K562 (cell line): Measurements from ENCODE around the gene ETHE1. TPM values are rescaled to one million over a fixed set of nuclear protein-coding genes. Genes with fewer than 3 reads are reported as not detected.
A peak's percentile ranks its signal among the peaks of the same experiment; 100 is the strongest.

Experiments
- AFF4 ChIP-seq: sonication (generic); formaldehyde crosslinking; IDR thresholded peaks from 2 replicates; pipeline ENCODE4 v1.8.0; 2023; ENCODE audit warnings: mild to moderate bottlenecking, missing genetic modification reagents
- ARID3B ChIP-seq: fragments of 250-450 bp; sonication (Bioruptor Pico); IDR thresholded peaks from 2 replicates; pipeline ENCODE4 v1.4.0; 2020; ENCODE audit warnings: borderline replicate concordance
- ARNT ChIP-seq, 2 experiments: fragments of 450-650 bp; IDR thresholded peaks; 2 replicates each; pipeline ENCODE4 v1.6.1; 2016; ENCODE audit warnings: mild to moderate bottlenecking in 1 of 2
- CBFB ChIP-seq: sonication (generic); formaldehyde crosslinking; IDR thresholded peaks from 2 replicates; pipeline ENCODE4 v1.4.0; 2020; ENCODE audit warnings: mild to moderate bottlenecking, missing genetic modification reagents
- CHD2 ChIP-seq: IDR thresholded peaks from 2 replicates; pipeline ENCODE4 v1.6.1; 2011; ENCODE audit warnings: low read depth, low read length
- HIVEP1 ChIP-seq: fragments of 250-450 bp; sonication (Bioruptor Pico); IDR thresholded peaks from 2 replicates; pipeline ENCODE4 v1.4.0; 2020; ENCODE audit warnings: mild to moderate bottlenecking
- HOMEZ ChIP-seq: fragments of 250-450 bp; sonication (Bioruptor Pico); IDR thresholded peaks from 2 replicates; pipeline ENCODE4 v1.4.0; 2020; ENCODE audit warnings: mild to moderate bottlenecking, moderate library complexity
- LARP7 ChIP-seq: fragments of 450-650 bp; IDR thresholded peaks from 2 replicates; pipeline ENCODE4 v1.6.1; 2016
- MEIS2 ChIP-seq: fragments of 450-650 bp; IDR thresholded peaks from 2 replicates; pipeline ENCODE4 v1.6.1; 2014; ENCODE audit warnings: mild to moderate bottlenecking; ENCODE audit not compliant: partially characterized antibody
- OTX1 ChIP-seq: fragments of 450-650 bp; formaldehyde crosslinking; IDR thresholded peaks from 2 replicates; pipeline ENCODE4 v1.4.0; 2022; ENCODE audit warnings: mild to moderate bottlenecking
- POLR2AphosphoS2 ChIP-seq: IDR thresholded peaks from 2 replicates; pipeline ENCODE4 v1.6.1; 2012; ENCODE audit warnings: low read length, improper control_type of control experiment
- PYGO2 ChIP-seq: fragments of 450-650 bp; IDR thresholded peaks from 2 replicates; pipeline ENCODE4 v1.6.1; 2016; ENCODE audit warnings: mild to moderate bottlenecking, missing genetic modification characterization, moderate library complexity, missing compliant biosample characterization
- SMAD4 ChIP-seq: fragments of 250-450 bp; sonication (Bioruptor Pico); conservative IDR thresholded peaks from 2 replicates; pipeline ENCODE4 v1.8.0; 2021; ENCODE audit warnings: inconsistent platforms, mild to moderate bottlenecking, moderate library complexity
- SRSF9 ChIP-seq: fragments of 200-400 bp; formaldehyde crosslinking; IDR thresholded peaks from 2 replicates; pipeline ENCODE4 v1.6.1; 2017; ENCODE audit warnings: low read depth, low read length, borderline replicate concordance
- TBL1XR1 ChIP-seq, 2 experiments: IDR thresholded peaks; 2 replicates each; pipeline ENCODE4 v1.6.1; 2012; ENCODE audit warnings: improper control_type of control experiment in 2 of 2, low read length in 2 of 2, mild to moderate bottlenecking in 1 of 2
- TFAM ChIP-seq: fragments of 250-450 bp; sonication (Bioruptor Pico); conservative IDR thresholded peaks from 2 replicates; pipeline ENCODE4 v1.5.0; 2021; ENCODE audit warnings: mild to moderate bottlenecking, moderate library complexity
- XRCC3 ChIP-seq: fragments of 450-650 bp; IDR thresholded peaks from 2 replicates; pipeline ENCODE4 v1.6.1; 2017; ENCODE audit warnings: mild to moderate bottlenecking, moderate library complexity
- ZBTB34 ChIP-seq: fragments of 250-450 bp; sonication (Bioruptor Pico); IDR thresholded peaks from 2 replicates; pipeline ENCODE4 v1.8.0; 2021; ENCODE audit warnings: mild to moderate bottlenecking, moderate library complexity
- ZKSCAN1 ChIP-seq: fragments of 150-350 bp; IDR thresholded peaks from 2 replicates; pipeline ENCODE4 v1.6.1; 2016; ENCODE audit warnings: low read depth, low read length
- ZNF586 ChIP-seq: fragments of 450-650 bp; formaldehyde crosslinking; conservative IDR thresholded peaks from 2 replicates; pipeline ENCODE4 v1.4.0; 2020; ENCODE audit warnings: mild to moderate bottlenecking, moderate library complexity
- ZNF76 ChIP-seq: fragments of 250-450 bp; sonication (Bioruptor Pico); IDR thresholded peaks from 2 replicates; pipeline ENCODE4 v1.4.0; 2020; ENCODE audit warnings: mild to moderate bottlenecking, moderate library complexity, borderline replicate concordance
- polyA plus RNA-seq, 8 experiments: library from polyadenylated mRNA; depleted of rRNA in 4 of 8; stranded (reverse) in 5 of 8; unstranded in 3 of 8; fragments of >200 nt; fragmentation: Nextera tagmentation in 2 of 8; fragmentation: Illumina TruSeq in 1 of 8; extraction: Ambion mirVana in 2 of 8; extraction: Trizol in 1 of 8; gene quantifications; 2 replicates each; pipeline versions ENCODE4 v1.2.1 to v1.2.3, GENCODE V29; 2011 to 2014; ENCODE audit warnings: inconsistent platforms in 1 of 8, missing spikeins in 1 of 8
- total RNA-seq, 7 experiments: library from RNA; depleted of rRNA in 6 of 7; stranded (reverse); fragments of >200 nt in 6 of 7; fragmentation: Illumina TruSeq in 2 of 7; extraction: Trizol in 2 of 7; gene quantifications; 2 replicates each; pipeline versions ENCODE4 v1.2.1 to v1.2.3, GENCODE V29; 2011 to 2021; ENCODE audit warnings: low replicate concordance in 1 of 7

Gene ETHE1
- total and polyA plus RNA-seq, 9 of the 15 experiments (the other 6 are each of a cell fraction or from before 2014, with no cell fraction given), result 2.9 to 21.0 (median 10.2) TPM

GRCh38 chr19:43503501-43504425, 23.2 kb downstream of the ETHE1 start (continued):
- TF ChIP-seq ARID3B (CRISPR knock-in tag), result no peak
- TF ChIP-seq ZNF586 (CRISPR knock-in tag), result no peak
- no peak for TF ChIP-seq HOMEZ (CRISPR knock-in tag)
- peak; percentile 26 for TF ChIP-seq MEIS2
- TF ChIP-seq AFF4 (CRISPR knock-in tag), result peak; percentile 69; the same call in 1 of the 2 replicates
- no peak for TF ChIP-seq SRSF9
- no peak for TF ChIP-seq ZKSCAN1
- TF ChIP-seq ZBTB34 (CRISPR knock-in tag), result no peak
- TF ChIP-seq SMAD4, result 0 out of 2 replicates have a peak, but pooled peaks have one; percentile 36
- no peak for TF ChIP-seq XRCC3
- no peak for TF ChIP-seq HIVEP1 (CRISPR knock-in tag)
- no peak for TF ChIP-seq CBFB
- TF ChIP-seq PYGO2 (tag), result no peak
- no peak for TF ChIP-seq CHD2
- TF ChIP-seq OTX1 (CRISPR knock-in tag), result no peak
- peak; percentile 93; the same call in 1 of the 2 replicates for TF ChIP-seq LARP7
- TF ChIP-seq TFAM (CRISPR knock-in tag), result no peak
- TF ChIP-seq ZNF76 (CRISPR knock-in tag), result no peak
- no peak for TF ChIP-seq ARNT (IDR thresholded peaks at IDR 0.05)
- no peak for TF ChIP-seq TBL1XR1 (IDR thresholded peaks at IDR 0.05; ENCODE audit: low read length in 2 of 2)
- TF ChIP-seq POLR2AphosphoS2, result no peak
